Measurements from ENCODE around the gene ALDH6A1. TPM values are rescaled to one million over a fixed set of nuclear protein-coding genes. Genes with fewer than 3 reads are reported as not detected.
A peak's percentile ranks its signal among the peaks of the same experiment; 100 is the strongest.

ALDH6A1 gene
- total RNA-seq, 2 donors from 2014 or later: 17.1 to 20.1 TPM

GRCh38 chr14:74064426-74064825, 19.8 kb downstream of the ALDH6A1 start:
- Histone ChIP-seq H3K9me3 (no peaks in the 10 kb centered on the region), H3K4me1 (peaks cover 9% of the 10 kb centered on the region), H3K4me3 (no peak overlapping the region), H3K27ac (no peak overlapping the region), H3K27me3 (no peaks in the 10 kb centered on the region), H3K36me3 (replicated peaks in 1 of 2; ENCODE audit: insufficient read depth in 1 of 2, low read depth in 2 of 2) (peaks cover 0 to 21% of the 10 kb centered on the region in 2 donors)
- DNase-seq (no peak), ATAC-seq (no peak)
- intact Hi-C loops (cut with DNase I): no loop called here
- TF ChIP-seq POLR2A (IDR thresholded peaks at IDR 0.05) (no peak), CTCF (IDR thresholded peaks at IDR 0.05) (no peak)

DNA sequence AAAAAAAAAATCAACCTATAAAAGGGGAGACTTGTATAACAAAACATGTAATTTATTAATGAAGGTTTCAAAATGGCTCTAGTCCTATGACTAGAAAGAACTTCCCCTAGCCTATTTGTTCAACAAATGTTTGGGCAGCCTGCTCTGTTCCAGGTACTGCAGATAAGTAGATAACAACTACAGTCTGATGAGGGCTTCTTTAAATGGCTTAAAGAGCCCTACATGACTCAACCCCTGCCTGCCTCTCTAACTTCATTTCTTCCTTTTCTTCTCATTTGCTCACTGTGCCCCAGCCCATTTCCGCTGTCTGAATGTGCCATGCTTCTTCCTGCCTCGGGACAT, 21.5 kb downstream of the ALDH6A1 start:
- Histone ChIP-seq H3K27me3 (no peaks in the 10 kb centered on the region), H3K4me1 (peaks cover 9% of the 10 kb centered on the region), H3K9me3 (no peaks in the 10 kb centered on the region), H3K4me3 (no peak overlapping the region), H3K36me3 (replicated peaks in 1 of 2; ENCODE audit: insufficient read depth in 1 of 2, low read depth in 2 of 2) (peaks cover 0 to 19% of the 10 kb centered on the region in 2 donors), H3K27ac (no peak overlapping the region)
- 74 to 81% methylated on average over 2 of the region's 2 CpGs for WGBS, 2 donors
- ATAC-seq (no peak), DNase-seq (peak in 1 of 4 donors; percentile 8)
- TF ChIP-seq POLR2A (IDR thresholded peaks at IDR 0.05) (no peak), CTCF (IDR thresholded peaks at IDR 0.05) (no peak)
- intact Hi-C loops (cut with DNase I): no loop called here

GRCh38 chr14:74049876-74050495, 34.3 kb downstream of the ALDH6A1 start:
- ATAC-seq: no peak
- intact Hi-C loops (cut with DNase I): no loop called here

GRCh38 chr14:74048281-74048680, 36.0 kb downstream of the ALDH6A1 start:
- DNase-seq (no peak), ATAC-seq (no peak)
- no peak for TF ChIP-seq CTCF (IDR thresholded peaks at IDR 0.05)
- no peak for TF ChIP-seq POLR2A (IDR thresholded peaks at IDR 0.05)
- Histone ChIP-seq H3K27ac (no peak overlapping the region), H3K27me3 (no peaks in the 10 kb centered on the region), H3K36me3 (replicated peaks in 1 of 2; ENCODE audit: insufficient read depth in 1 of 2, low read depth in 2 of 2) (no peaks in the 10 kb centered on the region), H3K4me1 (no peaks in the 10 kb centered on the region), H3K4me3 (no peak overlapping the region), H3K9me3 (no peaks in the 10 kb centered on the region)
- WGBS, 2 donors: 62 to 77% methylated on average over 3 of the region's 3 CpGs
- intact Hi-C loops (cut with DNase I): no loop called here

More at GRCh38 chr14:74049876-74050495, 34.3 kb downstream of the ALDH6A1 start:
- Histone ChIP-seq H3K36me3 (replicated peaks in 1 of 2; ENCODE audit: insufficient read depth in 1 of 2, low read depth in 2 of 2) (no peaks in the 10 kb centered on the region), H3K27ac (no peak overlapping the region), H3K4me3 (no peak overlapping the region), H3K27me3 (no peaks in the 10 kb centered on the region), H3K9me3 (no peaks in the 10 kb centered on the region), H3K4me1 (no peaks in the 10 kb centered on the region)
- WGBS, 2 donors: 68 to 69% methylated on average over 3 of the region's 3 CpGs
- DNase-seq: no peak
- TF ChIP-seq POLR2A (IDR thresholded peaks at IDR 0.05) (no peak), CTCF (IDR thresholded peaks at IDR 0.05) (no peak)

- TF ChIP-seq POLR2A (IDR thresholded peaks at IDR 0.05): no peak
- TF ChIP-seq CTCF (IDR thresholded peaks at IDR 0.05): no peak
- Histone ChIP-seq H3K4me1 (no peaks in the 10 kb centered on the region), H3K36me3 (replicated peaks in 1 of 2; ENCODE audit: insufficient read depth in 1 of 2, low read depth in 2 of 2) (no peaks in the 10 kb centered on the region), H3K27me3 (no peaks in the 10 kb centered on the region), H3K4me3 (no peak overlapping the region), H3K9me3 (no peaks in the 10 kb centered on the region), H3K27ac (no peak overlapping the region)
- intact Hi-C loops (cut with DNase I): no loop called here
- no peak for ATAC-seq
- DNase-seq: no peak
- 92 to 100% methylated on average over 4 of the region's 4 CpGs for WGBS, 2 donors
Measured at GRCh38 chr14:74045522-74045921, 38.7 kb downstream of the ALDH6A1 start.
